HEK293 (cell line): ENCODE results near the gene SUDS3.

Experiments used
- CTCF ChIA-PET: fragments of 350-600 bp; formaldehyde crosslinking; extraction: SDS; loops from one replicate; lab custom pipeline; 2021; ENCODE audit warnings: antibody characterized with exemption; lab: Yijun Ruan, JAX
- POLR2A ChIA-PET: fragments of 300-600 bp; formaldehyde crosslinking; extraction: SDS; loops from one replicate; lab custom pipeline; 2020; ENCODE audit warnings: antibody characterized with exemption, inconsistent platforms; lab: Yijun Ruan, JAX
- H3K27ac ChIP-seq: fragments of 200-500 bp; sonication (Bioruptor generic); 2 replicates; pipeline ENCODE4 v1.5.1; 2014; ENCODE audit warnings: low read depth, low read length, control low read depth, inconsistent platforms; ENCODE audit errors: extremely low read depth
- H3K36me3 ChIP-seq, 2 experiments: fragments of 200-500 bp in 1 of 2; sonication (Bioruptor generic) in 1 of 2; 1 replicate in 1 of 2; 2 replicates in 1 of 2; pipeline ENCODE4 v1.5.1; 2014 to 2017; ENCODE audit warnings: inconsistent platforms in 2 of 2, low read length in 2 of 2; ENCODE audit not compliant: control insufficient read depth in 2 of 2, insufficient read depth in 1 of 2
- H3K4me1 ChIP-seq: fragments of 200-500 bp; sonication (Bioruptor generic); 2 replicates; pipeline ENCODE4 v1.5.1; 2014; ENCODE audit warnings: mild to moderate bottlenecking, low read length, inconsistent platforms; ENCODE audit not compliant: control insufficient read depth, insufficient read depth
- H3K4me3 ChIP-seq: 2 replicates; pipeline ENCODE4 v1.5.1; 2011; ENCODE audit warnings: low read depth, mild to moderate bottlenecking, control low read depth, low read length, moderate library complexity
- H3K9me3 ChIP-seq: fragments of 200-500 bp; sonication (Bioruptor generic); 2 replicates; pipeline ENCODE4 v1.5.1; 2014; ENCODE audit warnings: low read depth, low read length, inconsistent platforms; ENCODE audit not compliant: control insufficient read depth, insufficient read depth
- EGR2 ChIP-seq: fragments of 450-650 bp; formaldehyde crosslinking; IDR thresholded peaks from 2 replicates; pipeline ENCODE4 v1.5.1; 2016; ENCODE audit warnings: low read depth, missing biosample characterization, missing genetic modification characterization
- GFI1B ChIP-seq: fragments of 450-650 bp; formaldehyde crosslinking; IDR thresholded peaks from 2 replicates; pipeline ENCODE4 v1.5.1; 2016; ENCODE audit warnings: missing biosample characterization, missing genetic modification characterization
- GLIS1 ChIP-seq: fragments of 450-650 bp; formaldehyde crosslinking; IDR thresholded peaks from 2 replicates; pipeline ENCODE4 v1.5.1; 2016; ENCODE audit warnings: missing biosample characterization, missing genetic modification characterization
- INSM2 ChIP-seq: fragments of 450-650 bp; formaldehyde crosslinking; IDR thresholded peaks from 2 replicates; pipeline ENCODE4 v1.5.1; 2016; ENCODE audit warnings: missing biosample characterization, missing genetic modification characterization
- PATZ1 ChIP-seq: fragments of 450-650 bp; formaldehyde crosslinking; IDR thresholded peaks from 2 replicates; pipeline ENCODE4 v1.5.1; 2016; ENCODE audit warnings: missing biosample characterization, missing genetic modification characterization
- PRDM10 ChIP-seq: fragments of 450-650 bp; formaldehyde crosslinking; IDR thresholded peaks from 2 replicates; pipeline ENCODE4 v1.5.1; 2016; ENCODE audit warnings: missing biosample characterization, missing genetic modification characterization
- ZBTB10 ChIP-seq: fragments of 450-650 bp; formaldehyde crosslinking; IDR thresholded peaks from 2 replicates; pipeline ENCODE4 v1.5.1; 2016; ENCODE audit warnings: missing biosample characterization, missing genetic modification characterization
- ZBTB20 ChIP-seq: fragments of 450-650 bp; formaldehyde crosslinking; IDR thresholded peaks from 2 replicates; pipeline ENCODE4 v1.5.1; 2016; ENCODE audit warnings: missing biosample characterization, missing genetic modification characterization
- ZBTB26 ChIP-seq: fragments of 450-650 bp; formaldehyde crosslinking; optimal IDR thresholded peaks from 2 replicates; pipeline ENCODE3; 2016; ENCODE audit warnings: missing biosample characterization, mild to moderate bottlenecking, missing genetic modification characterization
- ZBTB6 ChIP-seq: fragments of 450-650 bp; formaldehyde crosslinking; IDR thresholded peaks from 2 replicates; pipeline ENCODE4 v1.5.1; 2017; ENCODE audit warnings: missing biosample characterization, missing genetic modification characterization
- ZEB2 ChIP-seq: fragments of 450-650 bp; formaldehyde crosslinking; IDR thresholded peaks from 2 replicates; pipeline ENCODE4 v1.5.1; 2016; ENCODE audit warnings: missing biosample characterization, missing genetic modification characterization
- ZFHX2 ChIP-seq: fragments of 450-650 bp; formaldehyde crosslinking; conservative IDR thresholded peaks from 2 replicates; pipeline ENCODE4 v1.5.1; 2016; ENCODE audit warnings: missing biosample characterization, missing genetic modification characterization
- ZNF341 ChIP-seq: fragments of 450-650 bp; formaldehyde crosslinking; IDR thresholded peaks from 2 replicates; pipeline ENCODE4; 2016; ENCODE audit warnings: low read depth, missing biosample characterization, missing genetic modification characterization
- ZNF423 ChIP-seq: fragments of 450-650 bp; formaldehyde crosslinking; IDR thresholded peaks from 2 replicates; pipeline ENCODE4 v1.5.1; 2016; ENCODE audit warnings: missing biosample characterization, missing genetic modification characterization
- ZNF488 ChIP-seq: fragments of 450-650 bp; formaldehyde crosslinking; IDR thresholded peaks from 2 replicates; pipeline ENCODE4 v1.5.1; 2016; ENCODE audit warnings: missing biosample characterization, missing genetic modification characterization
- ZNF600 ChIP-seq: fragments of 450-650 bp; formaldehyde crosslinking; IDR thresholded peaks from 2 replicates; pipeline ENCODE4 v1.5.1; 2016; ENCODE audit warnings: missing biosample characterization, missing genetic modification characterization
- ZNF777 ChIP-seq: fragments of 450-650 bp; formaldehyde crosslinking; IDR thresholded peaks from 2 replicates; pipeline ENCODE4 v1.5.1; 2017; ENCODE audit warnings: missing biosample characterization, missing genetic modification characterization, borderline replicate concordance

SUDS3 gene

GRCh38 chr12:118370601-118371000 is 5.8 kb upstream of the SUDS3 start:
- Histone ChIP-seq H3K4me1 (no peaks in the 10 kb centered on the region), H3K9me3 (no peaks in the 10 kb centered on the region), H3K36me3 (no peaks in the 10 kb centered on the region), H3K27ac (no peak overlapping the region), H3K4me3 (no peak overlapping the region)
- ChIA-PET CTCF (interaction anchor here (1.0 kb wide), 1 partner anchor 12 kb away, joined by 5 read pairs; no protein-coding TSS in a partner anchor), POLR2A (no interaction called here)
- TF ChIP-seq ZBTB20 (tag by site-specific recombination) (no peak), EGR2 (tag by site-specific recombination) (peak; percentile 74), ZFHX2 (tag by site-specific recombination) (peak; percentile 64), PRDM10 (tag by site-specific recombination) (0 out of 2 replicates have a peak, but pooled peaks have one; percentile 18)

- no peak overlapping the region; the same call in 1 of the 2 replicates for H3K27ac ChIP-seq
- POLR2A ChIA-PET = no interaction called here
- H3K4me3 ChIP-seq = peak overlapping the region; percentile 87
- no peaks in the 10 kb centered on the region for H3K4me1 ChIP-seq
- H3K36me3 ChIP-seq = no peaks in the 10 kb centered on the region
- no peaks in the 10 kb centered on the region for H3K9me3 ChIP-seq
- CTCF ChIA-PET = interaction anchor here (1.0 kb wide), 1 partner anchor 13 kb away, joined by 5 read pairs; no protein-coding TSS in a partner anchor
- peak; percentile 94 for TF ChIP-seq GLIS1
- TF ChIP-seq GFI1B (tag by site-specific recombination) = no peak
- TF ChIP-seq ZEB2 = 0 out of 2 replicates have a peak, but pooled peaks have one; percentile 31
- peak; percentile 69 for TF ChIP-seq ZNF423 (tag by site-specific recombination)
- TF ChIP-seq ZNF341 (tag by site-specific recombination) = peak; percentile 66
- peak; percentile 57; the same call in 1 of the 2 replicates for TF ChIP-seq ZNF777 (tag by site-specific recombination)
- TF ChIP-seq INSM2 (tag by site-specific recombination) = no peak
- TF ChIP-seq ZNF600 = peak; percentile 40; the same call in 1 of the 2 replicates
- TF ChIP-seq PATZ1 (tag by site-specific recombination) = peak; percentile 90
- no peak for TF ChIP-seq ZNF488 (tag by site-specific recombination)
- TF ChIP-seq ZBTB6 = 0 out of 2 replicates have a peak, but pooled peaks have one; percentile 33
- TF ChIP-seq ZBTB10 (tag by site-specific recombination) = peak; percentile 80
- TF ChIP-seq ZBTB26 (tag by site-specific recombination) = peak; percentile 66
Observed at GRCh38 chr12:118371321-118372282, 4.8 kb upstream of the SUDS3 start.
